Keratinocyte (primary cell): ENCODE data around the gene GSK3A. TPM values are rescaled to one million over a fixed set of nuclear protein-coding genes. Genes with fewer than 3 reads are reported as not detected.
"Not testable (repeated sequence)": the region's sequence is repeated elsewhere in the genome, so short reads cannot be mapped to it uniquely, and the experiment has no call there.

Source experiments
- DNase-seq: peaks from one replicate; pipeline ENCODE4 v3.0.0-alpha.2; 2011; ENCODE audit warnings: low read depth, missing footprints, low spot score
- FAIRE-seq: peaks from 2 replicates; lab custom pipeline; 2011; peaks lifted over from hg19 to GRCh38; lab: Jason Lieb, UNC
- H2AFZ ChIP-seq: 2 replicates; pipeline ENCODE4 v1.6.0; 2012; ENCODE audit warnings: low read length, control low read depth, inconsistent platforms; ENCODE audit not compliant: control insufficient read depth
- H3K27ac ChIP-seq: 2 replicates; pipeline ENCODE4 v1.5.1; 2011; ENCODE audit warnings: low read length; ENCODE audit not compliant: control insufficient read depth, insufficient read depth
- H3K27me3 ChIP-seq: 3 replicates; pipeline ENCODE4 v1.6.0; 2011; ENCODE audit warnings: low read length; ENCODE audit not compliant: control insufficient read depth, insufficient read depth; ENCODE audit errors: extremely low read depth
- H3K36me3 ChIP-seq, 2 experiments: 2 replicates in 1 of 2; 3 replicates in 1 of 2; pipeline ENCODE4 v1.5.1; 2011; ENCODE audit warnings: low read length in 2 of 2, mild to moderate bottlenecking in 1 of 2; ENCODE audit not compliant: control insufficient read depth in 2 of 2, insufficient read depth in 2 of 2; ENCODE audit errors: extremely low read depth in 1 of 2
- H3K4me1 ChIP-seq: 3 replicates; pipeline ENCODE4 v1.5.1; 2011; ENCODE audit warnings: low read length; ENCODE audit not compliant: control insufficient read depth, insufficient read depth; ENCODE audit errors: extremely low read depth
- H3K4me2 ChIP-seq: 3 replicates; pipeline ENCODE4 v1.6.0; 2011; ENCODE audit warnings: low read depth, low read length; ENCODE audit not compliant: control insufficient read depth, insufficient read depth; ENCODE audit errors: extremely low read depth
- H3K4me3 ChIP-seq, 3 experiments: fragments of 200-600 bp in 1 of 3; sonication (generic) in 1 of 3; 2 replicates in 2 of 3; 3 replicates in 1 of 3; pipeline ENCODE4 v1.5.1; 2011 to 2016; ENCODE audit warnings: low read length in 3 of 3, mild to moderate bottlenecking in 3 of 3, control low read depth in 2 of 3, inconsistent platforms in 1 of 3, low read depth in 1 of 3, mixed read lengths in 1 of 3, mixed run types in 1 of 3, moderate library complexity in 1 of 3; ENCODE audit not compliant: control insufficient read depth in 2 of 3, insufficient read depth in 2 of 3; ENCODE audit errors: extremely low read depth in 1 of 3
- H3K79me2 ChIP-seq: 2 replicates; pipeline ENCODE4 v1.6.0; 2012; ENCODE audit warnings: low read length; ENCODE audit not compliant: control insufficient read depth, insufficient read depth
- H3K9ac ChIP-seq: 3 replicates; pipeline ENCODE4 v1.6.0; 2011; ENCODE audit warnings: low read length; ENCODE audit not compliant: control insufficient read depth, insufficient read depth; ENCODE audit errors: extremely low read depth
- H3K9me1 ChIP-seq: 3 replicates; pipeline ENCODE4 v1.6.0; 2011; ENCODE audit warnings: low read length; ENCODE audit not compliant: control insufficient read depth, insufficient read depth; ENCODE audit errors: extremely low read depth
- H3K9me3 ChIP-seq: 2 replicates; pipeline ENCODE4 v1.5.1; 2012; ENCODE audit warnings: low read depth, low read length; ENCODE audit not compliant: control insufficient read depth
- H4K20me1 ChIP-seq: 3 replicates; pipeline ENCODE4 v1.6.0; 2011; ENCODE audit warnings: low read length; ENCODE audit not compliant: control insufficient read depth, insufficient read depth; ENCODE audit errors: extremely low read depth
- CTCF ChIP-seq, 3 experiments: IDR thresholded peaks in 1 of 3; conservative IDR thresholded peaks in 1 of 3; optimal IDR thresholded peaks in 1 of 3; 2 replicates in 2 of 3; 3 replicates in 1 of 3; pipeline versions ENCODE3 to v1.5.1; 2011; ENCODE audit warnings: low read length in 3 of 3, mild to moderate bottlenecking in 3 of 3, moderate library complexity in 2 of 3, control low read depth in 1 of 3, inconsistent platforms in 1 of 3; ENCODE audit not compliant: insufficient read depth in 2 of 3; ENCODE audit errors: extremely low read depth in 1 of 3
- EZH2 ChIP-seq: IDR thresholded peaks from one replicate; pipeline ENCODE4 v1.6.1; 2012; ENCODE audit warnings: inconsistent platforms, mild to moderate bottlenecking, low read length, moderate library complexity
- dilution Hi-C: fragments of 300-500 bp; cut with MboI; formaldehyde crosslinking; loops from one replicate; pipeline ENCODE4 v1.7.0; 2020; ENCODE audit warnings: low sequenced_read_pairs; ENCODE audit not compliant: extremely low pct_ligation_motif_present
- polyA plus RNA-seq, 5 experiments: library from polyadenylated mRNA; depleted of rRNA in 3 of 5; stranded (reverse) in 3 of 5; stranded (forward) in 1 of 5; unstranded in 1 of 5; fragments of >200 nt; gene quantifications; 1 replicate in 1 of 5; 2 replicates in 3 of 5; 3 replicates in 1 of 5; pipeline versions ENCODE4 v1.2.1 to v1.2.3, GENCODE V29; 2011 to 2012; ENCODE audit warnings: missing spikeins in 2 of 5, low read depth in 1 of 5, low replicate concordance in 1 of 5

Gene GSK3A
- polyA plus RNA-seq, 1 donor (not counting 4 experiments of a cell fraction or from before 2014, with no cell fraction given) = 36.9 TPM

GRCh38 chr19:42266105-42266504, 23.7 kb upstream of the GSK3A start:
- H4K20me1 ChIP-seq, dilution Hi-C loops, H3K27me3 ChIP-seq, H3K27ac ChIP-seq, H3K36me3 ChIP-seq, H3K9me1 ChIP-seq, H2AFZ ChIP-seq, FAIRE-seq, H3K79me2 ChIP-seq, H3K9me3 ChIP-seq, H3K9ac ChIP-seq, H3K4me3 ChIP-seq, H3K4me2 ChIP-seq, DNase-seq: not testable (repeated sequence)
- H3K4me1 ChIP-seq = peaks cover 19% of the 10 kb centered on the region

GRCh38 chr19:42261763-42262162, 19.4 kb upstream of the GSK3A start:
- Histone ChIP-seq H4K20me1 (no peaks in the 10 kb centered on the region), H3K27me3 (no peaks in the 10 kb centered on the region), H3K36me3 (no peaks in the 10 kb centered on the region), H3K9me1 (no peaks in the 10 kb centered on the region), H3K4me1 (no peaks in the 10 kb centered on the region), H3K9ac (no peak overlapping the region), H3K27ac (no peak overlapping the region), H3K9me3 (no peaks in the 10 kb centered on the region), H3K79me2 (no peaks in the 10 kb centered on the region), H3K4me3 (no peak overlapping the region), H3K4me2 (no peak overlapping the region), H2AFZ (no peak overlapping the region)
- DNase-seq (no peak), FAIRE-seq (no peak)
- dilution Hi-C loops = no loop called here
- TF ChIP-seq CTCF (optimal IDR thresholded peaks at IDR 0.05 in 1 of 3, IDR thresholded peaks at IDR 0.05 in 1 of 3, conservative IDR thresholded peaks at IDR 0.05 in 1 of 3; ENCODE audit: extremely low read depth in 1 of 3, insufficient read depth in 2 of 3, low read length in 3 of 3) = no peak
- no peak for TF ChIP-seq EZH2

- H2AFZ ChIP-seq, H3K9me3 ChIP-seq, H3K4me2 ChIP-seq, H4K20me1 ChIP-seq, H3K9me1 ChIP-seq, dilution Hi-C loops, FAIRE-seq, H3K27ac ChIP-seq, DNase-seq, H3K4me1 ChIP-seq, H3K27me3 ChIP-seq, H3K9ac ChIP-seq, H3K36me3 ChIP-seq, H3K4me3 ChIP-seq: not testable (repeated sequence)
- peaks cover 16% of the 10 kb centered on the region for H3K79me2 ChIP-seq
Measured at GRCh38 chr19:42257842-42258241, 15.4 kb upstream of the GSK3A start.
